ENCODE data around the gene DLGAP1. TPM values are rescaled to one million over a fixed set of nuclear protein-coding genes. Genes with fewer than 3 reads are reported as not detected.

Gene DLGAP1
- total RNA-seq, 1 donor from 2014 or later = 11.5 TPM

GRCh38 chr18:3468833-3469232 is 986.3 kb downstream of the DLGAP1 start:
- Mint-ChIP-seq H3K27ac (ENCODE audit: unreplicated experiment) (peak overlapping the region; percentile 19), H3K9me3 (no peaks in the 10 kb centered on the region), H3K36me3 (ENCODE audit: low read depth) (peaks cover 2% of the 10 kb centered on the region), H3K27me3 (ENCODE audit: low read depth) (no peaks in the 10 kb centered on the region), H3K4me3 (peak overlapping the region; percentile 14), H3K4me1 (peaks cover 20% of the 10 kb centered on the region)
- no peak for DNase-seq (ENCODE audit: low read depth, low spot score)
- no peak for TF ChIP-seq CTCF (conservative IDR thresholded peaks at IDR 0.05)

GRCh38 chr18:3468066-3468705 is 986.9 kb downstream of the DLGAP1 start:
- Mint-ChIP-seq H3K4me3 (no peak overlapping the region), H3K9me3 (no peaks in the 10 kb centered on the region), H3K27me3 (ENCODE audit: low read depth) (no peaks in the 10 kb centered on the region), H3K27ac (ENCODE audit: unreplicated experiment) (no peak overlapping the region), H3K4me1 (peaks cover 23% of the 10 kb centered on the region), H3K36me3 (ENCODE audit: low read depth) (peaks cover 2% of the 10 kb centered on the region)
- TF ChIP-seq CTCF (conservative IDR thresholded peaks at IDR 0.05) = peak; percentile 37
- no peak for DNase-seq (ENCODE audit: low read depth, low spot score)

GRCh38 chr18:3466872-3467271 is 988.2 kb downstream of the DLGAP1 start:
- peak overlapping the region; percentile 43 for H3K27ac Mint-ChIP-seq (ENCODE audit: unreplicated experiment)
- H3K4me3 Mint-ChIP-seq = no peak overlapping the region
- H3K36me3 Mint-ChIP-seq (ENCODE audit: low read depth) = peaks cover 4% of the 10 kb centered on the region
- DNase-seq (ENCODE audit: low read depth, low spot score) = no peak
- no peaks in the 10 kb centered on the region for H3K9me3 Mint-ChIP-seq
- no peak for TF ChIP-seq CTCF (conservative IDR thresholded peaks at IDR 0.05)
- H3K4me1 Mint-ChIP-seq = peaks cover 36% of the 10 kb centered on the region
- no peaks in the 10 kb centered on the region for H3K27me3 Mint-ChIP-seq (ENCODE audit: low read depth)

GRCh38 chr18:3466045-3466444 is 989.1 kb downstream of the DLGAP1 start:
- H3K4me1 Mint-ChIP-seq = peaks cover 44% of the 10 kb centered on the region
- no peaks in the 10 kb centered on the region for H3K9me3 Mint-ChIP-seq
- no peak for DNase-seq (ENCODE audit: low read depth, low spot score)
- H3K36me3 Mint-ChIP-seq (ENCODE audit: low read depth) = peaks cover 11% of the 10 kb centered on the region
- no peak overlapping the region for H3K4me3 Mint-ChIP-seq
- H3K27ac Mint-ChIP-seq (ENCODE audit: unreplicated experiment) = no peak overlapping the region
- no peaks in the 10 kb centered on the region for H3K27me3 Mint-ChIP-seq (ENCODE audit: low read depth)
- TF ChIP-seq CTCF (conservative IDR thresholded peaks at IDR 0.05) = no peak

GRCh38 chr18:3463051-3463450 is 992.1 kb downstream of the DLGAP1 start:
- Mint-ChIP-seq H3K27me3 (ENCODE audit: low read depth) (no peaks in the 10 kb centered on the region), H3K36me3 (ENCODE audit: low read depth) (peaks cover 28% of the 10 kb centered on the region), H3K9me3 (no peaks in the 10 kb centered on the region), H3K4me1 (peaks cover 59% of the 10 kb centered on the region), H3K4me3 (no peak overlapping the region), H3K27ac (ENCODE audit: unreplicated experiment) (no peak overlapping the region)
- TF ChIP-seq CTCF (conservative IDR thresholded peaks at IDR 0.05) = no peak
- no peak for DNase-seq (ENCODE audit: low read depth, low spot score)
